HS-27A (cell line): Measurements from ENCODE around the gene FOXE1.

ENCODE experiments used
- DNase-seq: peaks from one replicate; pipeline ENCODE4 v3.0.0-alpha.2; 2012; ENCODE audit warnings: low read depth, missing footprints

Gene FOXE1

DNA sequence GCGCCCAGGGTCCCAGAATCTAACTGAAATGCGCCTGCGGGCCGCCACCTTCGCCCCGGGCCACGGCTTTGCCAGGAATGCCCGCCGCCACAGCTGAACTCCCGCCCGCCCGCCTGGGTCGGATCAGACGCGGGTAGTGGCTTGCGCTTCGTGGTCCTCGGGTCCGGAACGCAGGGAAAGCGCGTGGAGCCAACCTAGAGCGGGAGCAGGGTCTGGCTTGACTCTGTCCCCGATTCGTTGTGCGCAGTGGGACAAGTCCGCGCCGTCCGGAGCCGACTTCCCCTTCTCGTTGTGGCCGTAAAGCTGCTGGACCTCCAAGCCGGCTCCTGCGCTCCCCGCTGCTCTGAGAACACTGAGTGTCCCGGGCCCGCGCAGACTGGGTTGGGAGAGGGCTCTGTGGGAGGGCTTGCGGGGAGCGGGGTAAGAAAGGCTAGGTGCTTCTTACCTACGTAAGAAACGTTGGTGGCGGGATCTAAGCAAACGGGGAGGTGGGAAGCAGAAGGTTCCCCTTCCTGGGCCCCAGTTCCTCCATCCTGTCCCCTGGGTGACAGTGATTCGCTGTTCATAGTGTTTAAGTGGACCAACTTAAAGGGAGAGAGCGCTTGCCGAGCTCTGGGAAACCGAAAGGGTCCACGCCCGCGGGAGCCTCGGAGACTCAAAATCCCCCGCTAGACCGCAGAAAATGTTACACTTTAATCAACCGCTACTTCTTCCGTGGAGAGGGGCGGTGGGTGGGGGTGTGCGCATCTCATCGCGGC lies 4.4 kb upstream of the FOXE1 start:
- DNase-seq = no peak

DNA sequence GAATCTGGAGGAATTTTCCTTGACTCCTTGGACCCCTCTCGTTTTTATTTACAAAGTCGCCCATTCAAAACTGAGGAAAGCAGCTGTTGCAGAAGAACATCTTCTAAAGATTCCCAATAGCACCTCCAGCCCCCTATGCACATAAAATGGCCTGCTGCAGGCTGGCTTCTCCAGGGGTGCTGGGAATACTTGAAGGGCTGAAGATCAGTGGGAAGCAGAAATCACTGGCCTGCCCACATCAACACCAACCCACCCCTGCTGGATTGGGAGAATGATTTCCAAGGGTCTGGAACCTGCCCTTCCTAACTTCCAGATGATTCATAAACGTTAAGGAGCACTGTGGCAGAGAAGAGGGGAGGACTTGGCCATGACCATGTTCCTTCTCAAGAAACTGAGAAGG lies 3.0 kb upstream of the FOXE1 start:
- DNase-seq = no peak

DNA sequence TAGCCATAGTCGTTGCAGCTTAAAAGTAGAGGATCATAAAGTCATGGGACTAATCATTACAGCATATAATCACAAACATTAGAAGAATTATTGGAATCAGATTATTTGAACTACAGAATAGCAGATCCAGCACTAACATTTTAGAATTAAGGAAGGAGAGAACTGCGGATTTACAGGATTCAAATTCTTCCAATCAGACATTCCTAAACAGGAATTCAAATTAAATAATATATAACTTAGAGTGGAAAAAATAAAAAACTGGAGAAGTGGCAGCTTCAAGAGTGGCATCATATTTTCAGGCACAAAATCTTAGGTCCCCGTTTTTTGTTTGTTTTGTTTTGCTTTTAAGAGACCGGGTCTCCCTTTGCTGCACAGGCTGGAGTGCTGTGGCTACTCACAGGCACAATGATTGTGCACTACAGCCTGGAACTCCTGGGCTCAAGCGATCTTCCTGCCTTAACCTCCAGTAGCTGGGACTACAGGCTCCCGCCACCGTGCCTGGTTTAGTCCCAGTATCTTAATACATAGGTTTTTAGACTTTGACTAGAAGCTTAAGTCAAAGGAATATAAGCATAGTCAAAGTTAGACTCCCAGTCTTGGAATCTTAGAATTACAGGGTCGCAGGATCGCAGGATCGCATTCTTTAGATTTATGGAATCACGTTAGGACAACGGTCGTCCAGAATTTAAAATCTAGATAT lies 2.1 kb upstream of the FOXE1 start:
- DNase-seq = no peak

DNA sequence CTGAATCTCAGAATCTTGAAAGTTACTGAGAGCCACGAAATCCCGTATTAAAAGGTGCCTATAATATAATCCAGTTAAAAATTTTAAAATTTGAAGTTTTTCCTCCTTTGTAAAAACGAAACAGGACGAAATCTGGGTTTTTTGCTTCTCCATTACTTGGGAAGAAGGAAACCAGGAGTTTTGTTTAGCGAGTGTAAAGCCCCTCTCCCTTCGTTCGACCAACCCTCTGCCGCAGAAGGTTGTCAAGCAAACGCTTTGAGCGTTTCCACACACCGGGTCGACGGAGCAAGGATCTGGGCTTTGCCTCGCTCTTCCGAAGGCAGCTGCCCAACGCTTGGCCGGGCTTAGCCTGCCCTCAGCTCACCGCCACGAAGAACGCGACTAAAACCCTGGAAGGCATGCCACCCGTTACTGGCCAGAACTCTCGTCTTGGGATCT lies 1.6 kb upstream of the FOXE1 start:
- DNase-seq = no peak

DNA sequence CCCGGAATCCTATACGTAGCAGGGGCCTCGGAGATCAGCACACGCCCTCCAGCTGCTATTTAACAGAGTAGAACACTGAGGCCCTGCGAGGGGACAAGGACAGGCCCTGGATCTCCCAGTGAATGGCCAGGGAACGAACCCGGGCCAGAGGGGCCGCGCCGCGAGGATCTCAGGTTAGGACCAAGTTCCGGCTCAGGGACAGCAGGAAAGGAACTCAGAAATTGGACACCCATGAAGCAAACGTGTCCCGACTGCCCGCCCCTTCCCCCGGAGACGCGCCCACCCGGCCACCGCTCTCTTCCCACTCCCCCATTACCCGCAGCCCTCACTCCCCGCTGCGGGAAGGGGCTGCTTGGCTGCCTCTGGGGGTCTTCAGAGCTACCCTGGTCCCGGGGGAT lies 1.0 kb upstream of the FOXE1 start:
- DNase-seq = no peak

DNA sequence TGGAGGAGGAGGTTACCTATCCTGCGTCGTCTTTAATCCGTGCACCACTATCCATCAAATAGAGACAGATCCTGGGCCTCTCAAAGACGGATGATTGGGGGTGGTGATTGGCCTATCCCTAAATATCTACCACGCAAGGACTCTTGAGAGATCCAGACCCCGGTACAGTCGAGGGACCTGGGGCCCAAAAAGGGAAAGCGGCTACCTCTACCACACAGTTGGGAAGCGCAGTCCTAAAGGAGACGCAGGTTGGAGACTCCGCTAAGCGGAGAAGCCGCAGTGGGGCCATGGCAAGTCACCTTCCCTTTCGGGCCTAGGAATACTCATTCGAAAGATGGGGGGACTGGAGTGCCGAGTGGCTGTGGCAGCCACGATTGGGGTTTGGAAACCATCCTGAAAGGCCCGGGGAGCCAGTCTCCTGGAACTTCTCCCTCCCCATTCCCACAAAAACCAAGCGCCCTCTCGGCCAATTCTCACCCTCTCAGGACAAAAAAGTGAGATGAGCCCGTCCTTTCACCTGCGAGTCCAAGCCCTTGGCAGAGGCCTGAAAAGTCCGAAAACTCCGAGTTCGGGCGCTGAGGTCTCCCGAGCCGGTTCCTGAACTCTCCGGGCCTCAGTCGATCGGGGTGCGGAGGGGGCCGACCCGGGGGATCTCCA lies 499 bp upstream of the FOXE1 start:
- no peak for DNase-seq

DNA sequence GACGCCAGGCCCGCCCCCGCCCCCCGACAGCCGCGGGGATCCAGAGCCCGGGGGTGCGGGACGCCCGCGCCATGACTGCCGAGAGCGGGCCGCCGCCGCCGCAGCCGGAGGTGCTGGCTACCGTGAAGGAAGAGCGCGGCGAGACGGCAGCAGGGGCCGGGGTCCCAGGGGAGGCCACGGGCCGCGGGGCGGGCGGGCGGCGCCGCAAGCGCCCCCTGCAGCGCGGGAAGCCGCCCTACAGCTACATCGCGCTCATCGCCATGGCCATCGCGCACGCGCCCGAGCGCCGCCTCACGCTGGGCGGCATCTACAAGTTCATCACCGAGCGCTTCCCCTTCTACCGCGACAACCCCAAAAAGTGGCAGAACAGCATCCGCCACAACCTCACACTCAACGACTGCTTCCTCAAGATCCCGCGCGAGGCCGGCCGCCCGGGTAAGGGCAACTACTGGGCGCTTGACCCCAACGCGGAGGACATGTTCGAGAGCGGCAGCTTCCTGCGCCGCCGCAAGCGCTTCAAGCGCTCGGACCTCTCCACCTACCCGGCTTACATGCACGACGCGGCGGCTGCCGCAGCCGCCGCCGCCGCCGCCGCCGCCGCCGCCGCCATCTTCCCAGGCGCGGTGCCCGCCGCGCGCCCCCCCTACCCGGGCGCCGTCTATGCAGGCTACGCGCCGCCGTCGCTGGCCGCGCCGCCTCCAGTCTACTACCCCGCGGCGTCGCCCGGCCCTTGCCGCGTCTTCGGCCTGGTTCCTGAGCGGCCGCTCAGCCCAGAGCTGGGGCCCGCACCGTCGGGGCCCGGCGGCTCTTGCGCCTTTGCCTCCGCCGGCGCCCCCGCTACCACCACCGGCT lies 1.0 kb downstream of the FOXE1 start:
- DNase-seq = no peak

GRCh38 chr9:97854696-97855485 lies 1.9 kb downstream of the FOXE1 start:
- DNase-seq = no peak

DNA sequence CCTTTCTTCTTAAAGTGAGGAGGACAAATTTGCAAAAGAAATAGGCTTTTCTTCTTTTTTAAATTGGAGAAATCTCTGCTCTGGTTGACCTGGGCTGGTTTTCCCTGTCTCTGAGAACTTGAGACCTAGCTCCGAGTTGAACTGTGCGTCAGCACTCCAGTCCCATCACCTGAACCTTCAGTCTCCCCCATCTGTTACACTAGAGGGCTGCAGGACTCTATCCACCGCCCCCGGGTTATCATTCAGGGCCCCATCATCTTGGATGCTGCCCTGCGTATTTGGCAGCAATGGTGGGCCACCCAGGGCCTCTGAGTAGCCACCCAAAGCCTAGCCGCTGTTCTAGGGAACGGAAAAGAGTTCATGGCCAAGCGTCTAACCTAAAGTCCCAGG lies 2.5 kb downstream of the FOXE1 start:
- no peak for DNase-seq

GRCh38 chr9:97855899-97856298 lies 2.9 kb downstream of the FOXE1 start:
- no peak for DNase-seq

GRCh38 chr9:97856857-97857605 lies 4.0 kb downstream of the FOXE1 start:
- no peak for DNase-seq

GRCh38 chr9:97857606-97858392 lies 4.8 kb downstream of the FOXE1 start:
- DNase-seq = no peak

DNA sequence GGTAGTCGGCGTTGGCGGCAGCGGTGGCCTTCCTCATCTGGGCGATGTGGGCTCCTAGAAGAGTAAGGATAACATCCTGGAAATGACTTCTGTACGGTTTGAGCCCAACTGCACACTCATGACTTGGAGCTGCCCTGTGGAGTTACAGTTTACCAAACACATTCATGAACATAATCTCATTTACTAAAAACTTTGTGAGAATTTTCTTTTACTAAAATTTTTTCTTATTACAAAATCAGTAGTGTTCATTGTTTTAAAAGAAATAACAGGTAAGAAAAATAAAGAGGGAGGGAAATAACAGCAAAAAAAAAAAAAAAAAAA lies 5.3 kb downstream of the FOXE1 start:
- DNase-seq = no peak

DNA sequence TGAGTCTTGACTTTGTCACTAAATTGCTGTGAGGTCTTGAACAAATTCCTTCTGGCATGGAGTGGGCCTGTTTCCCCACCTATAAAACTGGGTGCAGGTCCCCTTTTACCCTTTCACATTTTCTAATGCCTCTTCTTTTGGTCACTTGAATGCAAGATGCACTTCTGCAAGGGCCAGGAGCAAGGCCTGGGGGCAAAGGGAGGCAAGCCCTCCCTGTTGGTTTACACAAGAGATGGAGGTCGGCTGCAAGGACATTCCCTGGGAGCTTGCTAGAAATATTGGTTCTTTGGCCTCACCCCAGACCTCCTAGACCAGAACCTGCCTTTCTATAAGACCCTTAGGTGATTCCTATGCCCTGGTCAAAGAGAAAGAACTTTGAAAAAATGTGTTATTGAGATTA lies 5.8 kb downstream of the FOXE1 start:
- no peak for DNase-seq

GRCh38 chr9:97859346-97859745 lies 6.3 kb downstream of the FOXE1 start:
- DNase-seq = no peak

GRCh38 chr9:97860451-97861147 lies 7.6 kb downstream of the FOXE1 start:
- DNase-seq = no peak

DNA sequence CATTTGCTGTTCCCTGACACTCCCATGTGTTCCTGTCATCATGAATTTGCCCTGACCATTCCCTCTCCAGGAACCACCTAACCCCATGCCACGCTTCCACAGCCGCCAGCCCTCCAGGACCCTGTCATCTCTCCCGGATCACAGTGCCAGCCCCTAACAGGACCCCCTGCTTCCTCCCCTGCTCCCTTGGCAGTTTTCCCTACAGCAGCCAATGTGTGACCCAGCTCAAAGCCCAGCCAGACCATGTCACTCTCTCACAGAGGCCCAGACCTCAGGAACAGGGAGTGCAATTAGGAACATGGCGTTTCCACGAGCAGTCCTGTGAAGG lies 8.1 kb downstream of the FOXE1 start:
- DNase-seq = no peak

GRCh38 chr9:97863314-97863713 lies 10.3 kb downstream of the FOXE1 start:
- DNase-seq = no peak

GRCh38 chr9:97864396-97864795 lies 11.4 kb downstream of the FOXE1 start:
- DNase-seq = no peak

GRCh38 chr9:97866300-97866699 lies 13.3 kb downstream of the FOXE1 start:
- DNase-seq = no peak
